Inflammatory macrophage treated with lipopolysaccharide for 1 hour (primary cell): ENCODE results near the gene IKZF3.
"Not testable (repeated sequence)": the region's sequence is repeated elsewhere in the genome, so short reads cannot be mapped to it uniquely, and the experiment has no call there.

ENCODE experiments used
- DNase-seq, 2 donors: peaks; one replicate each; pipeline ENCODE4 v3.0.0-alpha.2; 2020 to 2022

IKZF3 gene

DNA sequence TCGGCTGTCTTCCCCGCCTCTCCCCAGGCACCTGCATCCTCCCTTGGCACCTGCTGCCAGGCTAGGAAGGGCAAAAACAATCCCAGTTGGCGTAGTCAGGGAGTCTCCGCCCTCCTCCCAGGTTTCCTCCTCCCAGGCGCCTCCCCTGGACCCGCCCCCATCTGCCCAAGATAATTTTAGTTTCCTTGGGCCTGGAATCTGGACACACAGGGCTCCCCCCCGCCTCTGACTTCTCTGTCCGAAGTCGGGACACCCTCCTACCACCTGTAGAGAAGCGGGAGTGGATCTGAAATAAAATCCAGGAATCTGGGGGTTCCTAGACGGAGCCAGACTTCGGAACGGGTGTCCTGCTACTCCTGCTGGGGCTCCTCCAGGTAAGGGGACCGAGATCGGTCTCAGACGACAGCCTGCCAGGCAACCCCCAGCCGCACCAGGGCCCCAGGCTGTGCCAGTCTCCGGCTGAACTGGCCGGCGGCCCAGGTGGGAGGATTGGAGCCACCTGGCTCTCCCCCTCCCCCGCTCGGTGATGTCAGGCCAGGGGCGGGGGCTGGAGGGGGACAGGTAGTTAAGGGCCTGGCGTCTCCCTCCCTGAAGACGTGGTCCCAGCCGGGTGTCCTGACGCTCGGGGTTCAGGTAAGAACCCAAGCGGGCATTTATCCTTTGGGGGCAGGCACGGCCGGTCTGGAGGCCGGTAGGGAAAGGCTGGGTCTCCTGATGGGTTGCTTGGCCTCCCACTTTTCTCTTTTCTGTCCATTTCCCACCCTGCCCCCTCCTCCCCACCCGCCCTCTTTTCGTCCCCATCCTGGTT is 126.1 kb downstream of the IKZF3 start, which contains the start of gene GRB7:
Gene GRB7 (plus strand): TSS at position 179 of the 808 bp plus-strand sequence. CDS start 4,364 bp downstream, outside the sequence.
- DNase-seq = no peak

DNA sequence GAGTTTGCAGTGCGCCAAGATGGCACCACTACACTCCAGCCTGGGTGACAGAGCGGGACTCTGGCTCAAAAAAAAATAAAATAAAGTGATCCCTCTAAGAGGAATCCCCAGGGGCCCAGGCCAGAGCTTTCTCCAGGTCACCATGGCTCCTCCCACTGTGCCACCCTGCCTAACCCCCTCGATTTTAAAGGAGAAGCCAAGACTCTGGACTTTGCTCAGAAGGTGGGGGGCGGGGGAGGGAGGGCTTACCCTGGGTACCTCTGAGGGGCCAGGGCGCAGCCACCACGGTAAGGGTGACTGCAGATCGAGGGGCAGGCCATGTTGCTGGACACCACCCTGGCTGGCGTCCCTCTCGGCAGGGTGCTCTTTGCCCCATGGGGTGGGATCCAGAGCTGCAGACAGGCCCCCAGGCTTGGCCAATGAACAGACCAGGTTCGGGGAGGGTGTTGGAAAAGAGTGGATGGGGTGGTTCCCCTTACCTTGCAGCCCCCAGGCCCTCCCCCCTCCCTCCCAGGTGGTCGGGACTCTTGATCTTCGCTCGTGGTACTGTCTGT is 126.8 kb downstream of the IKZF3 start:
- DNase-seq = no peak

DNA sequence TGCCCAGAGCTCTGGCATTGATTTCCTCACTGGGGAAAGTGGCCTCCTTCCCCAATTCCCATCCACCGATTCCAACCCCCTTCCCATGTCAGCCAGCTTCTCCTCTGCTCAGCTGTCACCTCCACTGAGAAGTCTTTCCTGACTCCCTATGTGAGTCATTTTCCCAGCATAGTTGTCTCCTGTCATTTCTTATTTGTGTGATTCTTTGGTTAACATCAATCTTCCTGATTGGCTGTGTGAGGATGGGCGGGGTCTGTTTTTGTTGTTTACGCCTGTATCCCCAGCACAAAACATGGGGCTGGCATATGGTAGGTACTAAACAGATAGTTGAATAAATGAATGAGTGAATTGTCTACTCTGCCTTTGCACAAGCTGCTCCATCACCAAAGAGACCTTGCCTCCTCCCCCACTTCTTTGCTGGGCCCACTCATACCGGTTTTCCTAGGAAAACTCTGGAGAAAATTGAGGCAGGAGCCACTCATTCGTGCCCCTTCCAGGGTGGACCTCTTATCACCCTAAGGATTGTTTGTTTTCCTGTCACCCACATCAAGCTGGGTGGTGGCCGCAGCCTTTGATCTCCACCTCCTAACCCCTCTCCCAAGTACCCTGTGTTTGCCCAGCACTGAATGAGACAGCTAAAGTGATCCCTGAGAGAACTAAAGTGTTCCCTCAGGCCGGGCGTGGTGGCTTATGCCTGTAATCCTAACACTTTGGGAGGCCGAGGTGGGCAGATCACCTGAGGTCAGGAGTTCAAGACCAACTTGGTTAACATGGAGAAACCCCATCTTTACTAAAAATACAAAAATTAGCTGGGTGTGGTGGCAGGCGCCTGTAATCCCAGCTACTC is 127.6 kb downstream of the IKZF3 start:
- DNase-seq = no peak

DNA sequence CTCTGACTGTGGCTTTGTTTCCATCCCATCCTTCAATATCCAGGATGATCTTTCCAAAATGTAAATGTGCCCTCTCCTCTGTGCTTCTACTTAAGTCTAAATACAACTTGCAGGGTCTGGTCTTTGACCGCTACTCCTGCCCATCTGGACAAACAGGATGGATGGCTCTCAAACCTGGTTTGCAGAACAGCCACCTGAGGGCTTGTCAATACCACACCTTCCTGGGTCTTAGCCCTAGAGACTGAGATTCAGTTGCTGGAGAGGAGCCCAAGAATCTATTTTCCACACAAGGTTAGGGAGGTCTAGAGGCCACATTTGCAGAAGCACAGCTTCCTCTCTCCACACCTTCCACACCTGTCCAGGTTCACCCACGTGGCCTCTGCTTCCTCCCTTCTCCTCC is 128.2 kb downstream of the IKZF3 start:
- DNase-seq = no peak

DNA sequence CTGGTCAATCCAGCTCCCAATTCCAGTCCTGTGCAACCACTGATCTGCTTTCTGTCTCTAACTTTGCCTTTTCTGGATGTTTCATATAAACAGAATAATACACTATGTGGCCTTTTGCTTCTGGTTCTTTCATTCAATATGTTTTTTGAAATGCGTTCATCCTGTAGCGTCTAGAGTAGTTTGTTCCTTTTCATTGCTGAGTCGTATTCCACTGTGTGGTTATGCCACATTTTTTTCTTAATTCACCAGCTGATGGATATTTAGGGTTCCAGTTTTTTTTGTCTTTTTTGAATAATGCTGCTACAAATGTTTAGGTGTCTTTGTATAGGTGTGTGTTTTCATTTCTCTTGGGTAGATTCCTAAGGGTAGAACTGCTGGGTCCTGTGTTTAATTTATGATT is 131.5 kb downstream of the IKZF3 start:
- DNase-seq = no peak

DNA sequence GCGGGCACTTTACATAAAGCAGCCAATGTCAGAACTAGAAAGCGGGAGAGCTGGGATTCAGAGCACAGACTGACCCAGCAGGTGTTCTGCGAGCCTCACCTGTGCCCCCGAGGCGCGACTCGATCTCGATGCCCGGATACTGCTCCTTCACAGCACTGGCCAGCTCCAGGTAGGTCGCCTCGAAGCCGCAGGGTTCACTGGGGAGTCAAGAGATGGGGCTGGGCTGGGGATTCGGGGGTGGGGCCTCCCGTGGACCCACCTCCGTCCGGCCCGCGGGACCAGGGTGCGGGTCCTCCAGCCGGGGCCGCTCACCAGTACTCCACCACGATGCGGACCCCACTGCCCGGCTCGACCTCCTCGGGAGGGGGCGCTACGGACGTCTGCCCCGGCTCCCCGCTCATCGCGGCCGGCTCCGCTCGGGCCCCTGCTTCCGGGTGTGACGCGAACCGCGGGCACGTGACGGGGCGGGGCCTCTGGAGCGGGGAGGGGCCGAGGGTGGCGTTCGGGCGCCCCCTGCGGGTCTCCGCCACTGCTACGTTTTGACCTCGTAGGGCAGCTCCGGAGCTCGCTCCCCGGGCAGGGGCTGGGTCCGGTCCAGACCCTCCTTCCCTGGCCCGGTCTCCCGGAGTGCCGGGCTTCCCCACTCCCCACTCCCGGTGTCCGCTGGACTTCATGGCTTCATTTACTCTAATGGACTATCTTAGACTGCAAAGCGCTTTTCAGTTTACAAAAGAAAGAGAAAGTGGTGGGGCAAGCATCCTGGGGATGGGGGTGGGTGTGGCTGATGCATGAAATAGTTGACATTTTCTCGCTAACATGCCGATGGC is 133.8 kb downstream of the IKZF3 start, which contains the start of gene MIEN1:
Gene MIEN1 (minus strand): TSS at position 438 of the 827 bp plus-strand sequence. CDS start 37 bp downstream, at position 401.
- peak; percentile 69 to 95 for DNase-seq

DNA sequence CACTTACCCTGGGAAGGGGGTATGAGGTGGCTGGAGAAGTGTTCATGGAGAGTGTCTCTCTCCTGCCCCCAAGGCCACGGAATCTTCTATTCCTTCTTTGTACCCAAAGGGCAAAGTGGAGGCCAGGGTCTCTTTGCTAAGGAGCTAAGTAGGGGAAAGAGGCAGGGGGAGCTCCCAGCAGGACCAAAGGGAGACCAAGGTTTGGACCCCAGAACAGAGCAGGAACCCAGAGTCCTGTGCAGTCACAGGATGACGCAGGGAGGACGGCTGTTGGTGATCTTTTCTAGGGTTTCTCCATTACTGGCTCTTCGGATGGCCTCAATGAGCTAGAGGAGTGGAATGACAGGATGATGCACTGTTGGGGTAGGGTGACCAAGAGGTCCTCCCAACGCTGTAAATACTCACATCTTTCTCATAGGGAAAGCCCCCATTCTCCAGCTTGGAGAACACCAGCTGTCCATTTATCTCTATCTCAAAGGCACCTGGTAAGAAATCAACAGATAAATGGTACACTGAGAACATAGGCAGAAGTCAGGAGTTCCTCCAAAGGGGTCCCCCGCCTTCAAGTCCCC is 134.7 kb downstream of the IKZF3 start:
- no peak for DNase-seq

DNA sequence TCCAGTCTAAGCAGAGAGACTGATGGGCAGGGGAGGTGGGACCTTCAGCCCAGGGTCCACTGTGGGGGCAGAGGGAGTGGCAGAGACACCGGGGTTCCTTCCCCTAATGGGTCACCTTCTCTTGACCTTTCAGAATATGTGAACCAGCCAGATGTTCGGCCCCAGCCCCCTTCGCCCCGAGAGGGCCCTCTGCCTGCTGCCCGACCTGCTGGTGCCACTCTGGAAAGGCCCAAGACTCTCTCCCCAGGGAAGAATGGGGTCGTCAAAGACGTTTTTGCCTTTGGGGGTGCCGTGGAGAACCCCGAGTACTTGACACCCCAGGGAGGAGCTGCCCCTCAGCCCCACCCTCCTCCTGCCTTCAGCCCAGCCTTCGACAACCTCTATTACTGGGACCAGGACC is 136.6 kb downstream of the IKZF3 start:
- DNase-seq = no peak

DNA sequence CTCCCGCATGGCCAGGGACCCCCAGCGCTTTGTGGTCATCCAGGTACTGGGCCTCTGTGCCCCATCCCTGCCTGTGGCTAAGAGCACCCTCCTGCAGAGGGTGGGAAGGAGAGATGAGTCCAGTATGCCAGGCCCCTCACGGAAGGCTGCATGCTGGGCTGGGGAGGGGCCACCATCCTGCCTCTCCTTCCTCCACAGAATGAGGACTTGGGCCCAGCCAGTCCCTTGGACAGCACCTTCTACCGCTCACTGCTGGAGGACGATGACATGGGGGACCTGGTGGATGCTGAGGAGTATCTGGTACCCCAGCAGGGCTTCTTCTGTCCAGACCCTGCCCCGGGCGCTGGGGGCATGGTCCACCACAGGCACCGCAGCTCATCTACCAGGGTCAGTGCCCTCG is 137.5 kb downstream of the IKZF3 start:
- DNase-seq = no peak

DNA sequence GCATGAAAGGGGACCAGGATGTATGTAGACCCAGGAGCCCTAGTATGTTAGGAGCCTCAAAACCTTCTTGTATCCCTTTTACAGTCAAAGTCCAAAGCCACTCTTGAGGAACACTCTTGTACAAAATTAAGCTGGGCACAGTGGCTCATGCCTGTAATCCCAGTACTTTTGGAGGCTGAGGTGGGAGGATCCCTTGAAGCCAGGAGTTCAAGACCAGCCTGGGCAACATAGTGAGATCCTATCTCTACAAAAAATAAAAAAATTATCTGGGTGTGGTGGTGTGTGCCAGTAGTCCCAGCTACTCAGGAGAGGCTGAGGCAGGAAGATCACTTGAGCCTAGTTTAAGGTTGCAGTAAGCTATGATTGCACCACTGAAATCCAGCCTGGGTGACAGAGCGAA is 138.2 kb downstream of the IKZF3 start:
- not testable (repeated sequence) for DNase-seq

DNA sequence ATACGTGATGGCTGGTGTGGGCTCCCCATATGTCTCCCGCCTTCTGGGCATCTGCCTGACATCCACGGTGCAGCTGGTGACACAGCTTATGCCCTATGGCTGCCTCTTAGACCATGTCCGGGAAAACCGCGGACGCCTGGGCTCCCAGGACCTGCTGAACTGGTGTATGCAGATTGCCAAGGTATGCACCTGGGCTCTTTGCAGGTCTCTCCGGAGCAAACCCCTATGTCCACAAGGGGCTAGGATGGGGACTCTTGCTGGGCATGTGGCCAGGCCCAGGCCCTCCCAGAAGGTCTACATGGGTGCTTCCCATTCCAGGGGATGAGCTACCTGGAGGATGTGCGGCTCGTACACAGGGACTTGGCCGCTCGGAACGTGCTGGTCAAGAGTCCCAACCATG is 139.4 kb downstream of the IKZF3 start:
- no peak for DNase-seq

DNA sequence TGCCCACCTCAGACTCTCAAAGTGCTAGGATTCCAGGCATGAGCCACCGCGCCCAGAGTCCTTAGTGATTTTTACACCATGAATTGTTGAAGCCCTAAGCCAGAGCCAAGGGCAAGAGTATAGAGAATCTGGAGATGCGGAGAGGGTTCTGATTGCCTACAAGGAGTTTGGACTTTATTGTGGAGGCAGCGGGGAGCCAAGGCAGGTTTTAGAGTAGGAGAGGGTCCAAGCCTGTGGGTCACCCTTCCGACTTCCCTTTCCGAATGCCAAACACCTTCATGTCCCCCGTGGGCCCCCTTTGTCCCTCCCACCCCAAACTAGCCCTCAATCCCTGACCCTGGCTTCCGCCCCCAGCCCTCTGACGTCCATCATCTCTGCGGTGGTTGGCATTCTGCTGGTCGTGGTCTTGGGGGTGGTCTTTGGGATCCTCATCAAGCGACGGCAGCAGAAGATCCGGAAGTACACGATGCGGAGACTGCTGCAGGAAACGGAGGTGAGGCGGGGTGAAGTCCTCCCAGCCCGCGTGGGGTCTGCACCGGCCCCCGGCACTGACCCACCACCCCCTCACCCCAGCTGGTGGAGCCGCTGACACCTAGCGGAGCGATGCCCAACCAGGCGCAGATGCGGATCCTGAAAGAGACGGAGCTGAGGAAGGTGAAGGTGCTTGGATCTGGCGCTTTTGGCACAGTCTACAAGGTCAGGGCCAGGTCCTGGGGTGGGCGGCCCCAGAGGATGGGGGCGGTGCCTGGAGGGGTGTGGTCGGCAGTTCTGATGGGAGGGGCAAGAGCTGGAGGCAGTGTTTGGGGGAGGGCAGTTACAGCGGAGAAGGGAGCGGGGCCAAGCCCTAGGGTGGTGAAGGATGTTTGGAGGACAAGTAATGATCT is 140.9 kb downstream of the IKZF3 start:
- no peak for DNase-seq

DNA sequence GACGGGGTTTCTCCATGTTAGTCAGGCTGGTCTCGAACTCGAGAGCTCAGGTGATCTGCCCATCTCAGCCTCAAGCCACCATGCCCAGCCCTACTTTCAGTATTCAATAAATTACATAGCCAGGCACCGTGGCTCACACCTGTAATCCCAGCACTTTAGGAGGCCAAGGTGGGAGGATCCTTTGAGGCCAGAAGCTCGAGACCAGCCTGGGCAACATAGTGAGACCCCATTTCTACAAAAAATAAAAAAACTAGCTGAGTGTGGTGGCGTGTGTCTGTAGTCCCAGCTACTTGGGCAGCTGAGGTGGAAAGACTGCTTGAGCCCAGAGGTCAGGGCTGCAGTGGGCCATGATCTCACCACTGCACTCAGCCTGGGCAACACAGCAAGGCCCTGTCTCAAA is 142.0 kb downstream of the IKZF3 start:
- no peak for DNase-seq

DNA sequence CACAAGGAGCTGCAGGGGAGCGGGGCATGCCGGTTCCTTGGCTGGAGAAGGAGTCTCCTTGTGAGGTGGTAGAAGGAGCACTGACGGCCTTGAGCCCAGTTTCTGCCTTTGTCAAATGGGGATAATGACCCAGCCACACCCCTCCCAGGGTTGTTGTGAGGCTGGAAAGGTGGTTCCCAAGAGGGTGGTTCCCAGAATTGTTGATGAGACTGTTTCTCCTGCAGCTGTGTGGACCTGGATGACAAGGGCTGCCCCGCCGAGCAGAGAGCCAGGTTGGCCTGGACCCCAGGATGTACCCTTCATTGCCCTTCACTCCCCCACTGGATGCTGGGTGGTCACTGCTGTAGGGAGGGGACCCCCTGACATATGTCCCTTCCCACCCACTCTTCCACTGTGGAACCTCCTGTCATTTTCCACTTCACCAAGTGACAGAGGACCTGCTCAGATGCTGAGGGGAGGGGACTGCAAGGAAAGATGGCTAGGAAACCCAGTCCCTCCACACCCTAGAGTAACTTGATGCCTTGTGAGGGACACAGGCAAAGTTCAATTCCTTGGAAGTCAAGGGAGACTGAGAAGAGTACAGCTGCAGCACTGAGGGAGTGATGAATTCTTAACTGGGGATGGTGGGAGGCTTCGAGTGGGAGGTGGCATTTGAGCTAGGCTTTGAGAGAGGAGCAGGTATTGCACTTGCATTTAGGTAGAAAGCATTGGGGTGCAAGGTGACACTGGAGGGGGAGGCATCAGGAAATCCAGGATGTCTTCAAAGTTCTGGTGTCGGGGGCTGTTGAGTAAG is 144.4 kb downstream of the IKZF3 start:
- DNase-seq = no peak

DNA sequence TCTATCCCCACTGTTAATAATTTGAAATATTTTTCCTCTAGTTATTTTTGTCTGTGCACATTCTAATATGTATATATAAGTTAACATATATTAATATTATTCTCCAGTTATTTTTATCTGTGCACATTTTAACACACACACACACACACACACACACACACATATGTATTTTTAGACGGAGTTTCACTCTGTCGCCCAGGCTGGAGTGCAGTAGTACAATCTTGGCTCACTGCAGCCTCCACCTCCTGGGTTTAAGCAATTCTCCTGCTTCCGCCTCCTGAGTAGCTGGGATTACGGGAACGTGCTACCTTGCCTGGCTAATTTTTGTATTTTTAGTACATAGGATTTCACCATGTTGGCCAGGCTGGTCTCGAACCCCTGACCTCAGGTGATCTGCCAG is 146.5 kb downstream of the IKZF3 start:
- no peak for DNase-seq

DNA sequence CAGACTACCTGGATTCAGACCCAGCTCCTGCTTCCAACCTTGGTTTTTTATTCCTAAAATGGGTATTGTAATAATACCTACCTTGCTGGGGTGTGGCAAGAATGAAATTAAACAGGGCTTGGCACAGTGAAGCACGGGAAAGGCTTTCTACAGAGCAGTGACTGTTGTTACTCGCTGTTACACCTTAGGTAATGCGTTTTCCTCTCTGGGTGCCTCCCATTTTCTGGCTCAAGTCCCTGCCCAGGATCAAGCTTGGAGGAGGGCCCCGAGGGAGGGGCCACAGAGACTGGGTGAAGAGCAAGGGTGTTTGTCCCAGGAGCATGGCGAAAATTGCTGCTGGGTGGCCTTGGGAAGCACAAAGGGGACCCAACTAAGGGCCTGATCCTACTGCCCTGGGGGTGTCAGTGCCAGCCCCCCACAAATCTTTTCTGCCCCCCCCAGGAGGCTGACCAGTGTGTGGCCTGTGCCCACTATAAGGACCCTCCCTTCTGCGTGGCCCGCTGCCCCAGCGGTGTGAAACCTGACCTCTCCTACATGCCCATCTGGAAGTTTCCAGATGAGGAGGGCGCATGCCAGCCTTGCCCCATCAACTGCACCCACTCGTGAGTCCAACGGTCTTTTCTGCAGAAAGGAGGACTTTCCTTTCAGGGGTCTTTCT is 147.1 kb downstream of the IKZF3 start:
- no peak for DNase-seq

DNA sequence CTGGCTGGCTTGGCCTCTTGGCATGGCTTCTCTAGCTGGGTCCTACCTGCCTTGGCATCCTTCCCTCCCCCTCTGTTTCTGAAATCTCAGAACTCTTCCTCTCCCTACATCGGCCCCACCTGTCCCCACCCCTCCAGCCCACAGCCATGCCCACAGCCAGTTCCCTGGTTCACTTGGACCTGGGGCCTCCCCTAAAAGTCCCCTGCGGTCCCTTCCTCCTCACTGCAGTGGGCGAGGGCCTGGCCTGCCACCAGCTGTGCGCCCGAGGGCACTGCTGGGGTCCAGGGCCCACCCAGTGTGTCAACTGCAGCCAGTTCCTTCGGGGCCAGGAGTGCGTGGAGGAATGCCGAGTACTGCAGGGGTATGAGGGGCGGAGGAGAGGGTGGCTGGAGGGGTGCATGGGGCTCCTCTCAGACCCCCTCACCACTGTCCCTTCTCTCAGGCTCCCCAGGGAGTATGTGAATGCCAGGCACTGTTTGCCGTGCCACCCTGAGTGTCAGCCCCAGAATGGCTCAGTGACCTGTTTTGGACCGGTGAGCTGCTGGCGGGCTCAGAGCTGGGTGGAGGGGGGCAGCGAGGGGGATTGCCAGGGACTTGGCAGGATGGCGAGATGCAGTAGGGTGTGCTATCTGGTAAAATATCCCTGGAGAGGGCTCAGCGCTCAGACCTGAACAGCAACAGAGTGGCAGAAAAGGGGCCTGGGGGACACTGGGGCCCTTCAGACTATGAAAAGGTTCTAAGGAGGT is 147.9 kb downstream of the IKZF3 start:
- DNase-seq = no peak

DNA sequence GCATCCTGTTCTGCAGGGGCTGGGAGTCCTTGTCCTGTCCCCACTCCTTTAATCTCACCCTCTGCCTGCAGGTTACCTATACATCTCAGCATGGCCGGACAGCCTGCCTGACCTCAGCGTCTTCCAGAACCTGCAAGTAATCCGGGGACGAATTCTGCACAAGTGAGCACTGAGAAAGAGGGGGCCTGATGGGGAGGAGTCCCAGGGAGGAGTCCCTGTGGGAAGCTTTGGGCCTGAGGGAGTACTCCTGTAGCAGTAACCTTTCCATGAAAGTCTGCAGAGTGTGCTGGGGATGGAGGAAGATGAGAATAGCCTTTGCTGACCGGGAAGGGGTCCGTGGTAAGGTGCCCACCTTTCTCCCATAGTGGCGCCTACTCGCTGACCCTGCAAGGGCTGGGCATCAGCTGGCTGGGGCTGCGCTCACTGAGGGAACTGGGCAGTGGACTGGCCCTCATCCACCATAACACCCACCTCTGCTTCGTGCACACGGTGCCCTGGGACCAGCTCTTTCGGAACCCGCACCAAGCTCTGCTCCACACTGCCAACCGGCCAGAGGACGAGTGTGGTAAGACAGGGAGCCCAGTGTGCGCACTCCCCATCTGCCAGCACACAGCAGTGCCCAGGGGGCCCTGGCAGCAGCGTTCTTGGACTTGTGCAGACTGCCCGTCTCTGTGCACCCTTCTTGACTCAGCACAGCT is 148.6 kb downstream of the IKZF3 start:
- no peak for DNase-seq
